Measurements from ENCODE around the gene SPECC1. TPM values are rescaled to one million over a fixed set of nuclear protein-coding genes. Genes with fewer than 3 reads are reported as not detected.
"Not testable (repeated sequence)": the region's sequence is repeated elsewhere in the genome, so short reads cannot be mapped to it uniquely, and the experiment has no call there.

The SPECC1 gene, protein sequence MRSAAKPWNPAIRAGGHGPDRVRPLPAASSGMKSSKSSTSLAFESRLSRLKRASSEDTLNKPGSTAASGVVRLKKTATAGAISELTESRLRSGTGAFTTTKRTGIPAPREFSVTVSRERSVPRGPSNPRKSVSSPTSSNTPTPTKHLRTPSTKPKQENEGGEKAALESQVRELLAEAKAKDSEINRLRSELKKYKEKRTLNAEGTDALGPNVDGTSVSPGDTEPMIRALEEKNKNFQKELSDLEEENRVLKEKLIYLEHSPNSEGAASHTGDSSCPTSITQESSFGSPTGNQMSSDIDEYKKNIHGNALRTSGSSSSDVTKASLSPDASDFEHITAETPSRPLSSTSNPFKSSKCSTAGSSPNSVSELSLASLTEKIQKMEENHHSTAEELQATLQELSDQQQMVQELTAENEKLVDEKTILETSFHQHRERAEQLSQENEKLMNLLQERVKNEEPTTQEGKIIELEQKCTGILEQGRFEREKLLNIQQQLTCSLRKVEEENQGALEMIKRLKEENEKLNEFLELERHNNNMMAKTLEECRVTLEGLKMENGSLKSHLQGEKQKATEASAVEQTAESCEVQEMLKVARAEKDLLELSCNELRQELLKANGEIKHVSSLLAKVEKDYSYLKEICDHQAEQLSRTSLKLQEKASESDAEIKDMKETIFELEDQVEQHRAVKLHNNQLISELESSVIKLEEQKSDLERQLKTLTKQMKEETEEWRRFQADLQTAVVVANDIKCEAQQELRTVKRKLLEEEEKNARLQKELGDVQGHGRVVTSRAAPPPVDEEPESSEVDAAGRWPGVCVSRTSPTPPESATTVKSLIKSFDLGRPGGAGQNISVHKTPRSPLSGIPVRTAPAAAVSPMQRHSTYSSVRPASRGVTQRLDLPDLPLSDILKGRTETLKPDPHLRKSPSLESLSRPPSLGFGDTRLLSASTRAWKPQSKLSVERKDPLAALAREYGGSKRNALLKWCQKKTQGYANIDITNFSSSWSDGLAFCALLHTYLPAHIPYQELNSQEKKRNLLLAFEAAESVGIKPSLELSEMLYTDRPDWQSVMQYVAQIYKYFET
- total RNA-seq (ENCODE audit: unreplicated experiment): 65.7 TPM
- long read RNA-seq, full-length matches to known transcripts: 4 of 14 reads
- long read RNA-seq, partial matches to known transcripts: 4 of 14 reads
- long read RNA-seq, other reads (novel, unspliced or antisense): 6 of 14 reads

DNA sequence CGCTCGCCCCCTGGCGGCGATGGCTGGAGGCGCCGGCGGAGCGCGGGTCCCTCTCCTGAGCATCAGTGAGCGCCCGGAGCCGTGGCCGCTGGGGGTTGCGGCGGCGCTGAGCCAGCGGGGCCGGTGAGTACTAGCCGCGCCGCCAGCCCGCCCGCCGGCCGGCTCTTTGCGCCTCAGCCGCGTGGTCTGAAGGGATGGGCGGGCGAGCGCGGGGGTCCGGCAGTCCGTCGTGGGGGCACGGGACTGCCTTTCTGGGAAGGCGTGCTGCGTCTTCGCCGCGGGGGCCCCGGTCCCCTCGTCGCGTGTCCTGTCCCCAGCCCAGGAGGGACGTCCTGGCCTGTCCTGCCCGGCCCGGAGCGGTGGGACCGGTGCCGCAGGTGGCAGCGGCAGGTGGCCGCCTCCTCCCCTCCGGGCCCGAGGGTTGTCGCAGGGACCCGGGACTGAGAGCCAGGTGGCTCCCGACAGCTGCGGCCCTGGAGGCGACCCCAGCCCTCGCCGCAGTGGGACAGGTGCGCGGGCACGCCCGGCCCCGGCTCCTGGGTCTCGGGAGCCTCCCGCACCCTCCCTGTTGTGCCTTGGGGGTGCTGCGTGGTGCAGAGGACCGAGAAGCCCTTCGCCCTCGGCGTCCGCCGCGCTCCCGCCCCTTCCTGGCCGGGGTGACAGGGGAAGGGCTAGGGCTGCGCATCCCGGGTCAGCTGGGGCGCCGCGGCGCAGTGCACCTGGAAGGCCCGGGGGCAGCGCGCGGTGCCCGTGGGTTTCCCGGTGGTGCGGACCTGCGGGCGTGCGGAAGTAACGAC, at the start of gene SPECC1:
Gene SPECC1, plus strand, starts transcription at position 58 of the 797 bp plus-strand sequence. CDS start 87,293 bp downstream, outside the sequence.
- TF ChIP-seq, protein P1, sequence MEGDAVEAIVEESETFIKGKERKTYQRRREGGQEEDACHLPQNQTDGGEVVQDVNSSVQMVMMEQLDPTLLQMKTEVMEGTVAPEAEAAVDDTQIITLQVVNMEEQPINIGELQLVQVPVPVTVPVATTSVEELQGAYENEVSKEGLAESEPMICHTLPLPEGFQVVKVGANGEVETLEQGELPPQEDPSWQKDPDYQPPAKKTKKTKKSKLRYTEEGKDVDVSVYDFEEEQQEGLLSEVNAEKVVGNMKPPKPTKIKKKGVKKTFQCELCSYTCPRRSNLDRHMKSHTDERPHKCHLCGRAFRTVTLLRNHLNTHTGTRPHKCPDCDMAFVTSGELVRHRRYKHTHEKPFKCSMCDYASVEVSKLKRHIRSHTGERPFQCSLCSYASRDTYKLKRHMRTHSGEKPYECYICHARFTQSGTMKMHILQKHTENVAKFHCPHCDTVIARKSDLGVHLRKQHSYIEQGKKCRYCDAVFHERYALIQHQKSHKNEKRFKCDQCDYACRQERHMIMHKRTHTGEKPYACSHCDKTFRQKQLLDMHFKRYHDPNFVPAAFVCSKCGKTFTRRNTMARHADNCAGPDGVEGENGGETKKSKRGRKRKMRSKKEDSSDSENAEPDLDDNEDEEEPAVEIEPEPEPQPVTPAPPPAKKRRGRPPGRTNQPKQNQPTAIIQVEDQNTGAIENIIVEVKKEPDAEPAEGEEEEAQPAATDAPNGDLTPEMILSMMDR (IDR thresholded peaks at IDR 0.05; ENCODE audit: unreplicated experiment): peak; percentile 60
- Mint-ChIP-seq H3K36me3 (ENCODE audit: low read depth, unreplicated experiment) (no peaks in the 10 kb centered on the region), H3K4me3 (ENCODE audit: unreplicated experiment) (peak within 1 kb of the TSS; percentile 93), H3K27ac (ENCODE audit: unreplicated experiment) (no peak within 1 kb of the TSS), H3K4me1 (ENCODE audit: unreplicated experiment) (no peaks in the 10 kb centered on the region), H3K9me3 (ENCODE audit: unreplicated experiment) (no peaks in the 10 kb centered on the region), H3K27me3 (ENCODE audit: unreplicated experiment) (no peaks in the 10 kb centered on the region)
- peak; percentile 96 for DNase-seq (ENCODE audit: low spot score)

DNA sequence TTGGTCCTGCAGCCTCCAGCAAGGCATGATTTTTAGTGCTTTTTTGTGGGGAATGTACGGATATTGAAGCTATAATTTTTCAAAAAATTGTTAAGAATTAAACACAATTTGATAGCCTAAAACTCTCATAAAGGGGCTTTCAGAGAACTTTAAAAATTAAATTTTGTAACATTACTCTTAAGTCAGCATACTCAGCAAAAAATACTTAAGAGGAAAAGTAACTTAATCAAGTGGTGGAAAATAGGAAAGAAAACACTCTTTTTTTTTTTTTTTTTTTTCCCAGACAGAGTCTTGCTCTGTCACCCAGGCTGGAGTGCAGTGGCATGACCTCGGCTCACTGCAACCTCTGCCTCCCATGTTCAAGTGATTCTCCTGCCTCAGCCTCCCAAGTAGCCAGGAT, 46.2 kb upstream of the SPECC1 start:
- H3K4me3 Mint-ChIP-seq (ENCODE audit: unreplicated experiment); H3K9me3 Mint-ChIP-seq (ENCODE audit: unreplicated experiment); DNase-seq (ENCODE audit: low spot score); H3K27ac Mint-ChIP-seq (ENCODE audit: unreplicated experiment); H3K4me1 Mint-ChIP-seq (ENCODE audit: unreplicated experiment); H3K36me3 Mint-ChIP-seq (ENCODE audit: low read depth, unreplicated experiment); H3K27me3 Mint-ChIP-seq (ENCODE audit: unreplicated experiment): not testable (repeated sequence)

DNA sequence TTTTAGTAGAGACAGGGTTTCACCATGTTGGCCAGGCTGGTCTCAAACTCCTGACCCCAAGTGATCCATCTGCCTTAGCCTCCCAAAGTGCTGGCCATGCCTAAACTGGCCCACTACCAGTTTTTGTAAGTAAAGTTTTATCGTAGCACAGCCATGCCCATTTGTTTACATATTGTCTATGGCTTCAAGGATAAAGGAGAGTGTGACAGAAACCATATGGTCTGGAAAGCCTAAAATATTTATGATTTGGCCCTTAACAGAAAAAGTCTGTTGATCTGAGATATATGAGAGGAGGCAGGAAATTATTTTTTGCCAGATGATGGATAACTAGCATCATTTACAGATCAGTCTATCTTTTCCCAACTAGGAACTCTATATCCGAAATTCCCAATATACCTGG, 36.0 kb upstream of the SPECC1 start:
- no peak for DNase-seq (ENCODE audit: low spot score)
- H3K4me1 Mint-ChIP-seq (ENCODE audit: unreplicated experiment): peaks cover 6% of the 10 kb centered on the region
- TF ChIP-seq, protein P1 (IDR thresholded peaks at IDR 0.05; ENCODE audit: unreplicated experiment): no peak
- H3K4me3 Mint-ChIP-seq (ENCODE audit: unreplicated experiment): no peak overlapping the region
- H3K9me3 Mint-ChIP-seq (ENCODE audit: unreplicated experiment): no peaks in the 10 kb centered on the region
- peaks cover 6% of the 10 kb centered on the region for H3K27me3 Mint-ChIP-seq (ENCODE audit: unreplicated experiment)
- no peak overlapping the region for H3K27ac Mint-ChIP-seq (ENCODE audit: unreplicated experiment)
- H3K36me3 Mint-ChIP-seq (ENCODE audit: low read depth, unreplicated experiment): peaks cover 12% of the 10 kb centered on the region

DNA sequence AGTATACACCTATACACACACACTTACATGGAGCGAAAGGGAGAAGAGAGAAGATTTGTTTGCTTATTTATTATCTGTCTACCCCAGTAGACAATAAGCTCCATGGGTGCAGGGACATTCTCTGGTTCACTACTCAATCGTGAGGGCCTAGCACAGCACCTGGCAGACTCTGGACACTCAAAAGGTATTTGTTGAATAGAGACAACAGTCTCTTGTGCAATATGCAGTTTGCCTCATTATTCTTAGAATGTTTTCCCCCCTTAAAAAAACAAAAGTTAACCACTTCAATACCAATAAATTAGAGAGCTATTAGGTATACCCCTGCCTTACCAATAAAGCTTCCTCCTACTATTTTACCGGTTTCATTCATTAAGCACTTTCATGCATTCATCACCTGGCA, 33.6 kb upstream of the SPECC1 start:
- Mint-ChIP-seq H3K4me1 (ENCODE audit: unreplicated experiment) (peaks cover 12% of the 10 kb centered on the region), H3K4me3 (ENCODE audit: unreplicated experiment) (peak overlapping the region; percentile 71), H3K9me3 (ENCODE audit: unreplicated experiment) (no peaks in the 10 kb centered on the region), H3K27me3 (ENCODE audit: unreplicated experiment) (peaks cover 6% of the 10 kb centered on the region), H3K36me3 (ENCODE audit: low read depth, unreplicated experiment) (peaks cover 11% of the 10 kb centered on the region), H3K27ac (ENCODE audit: unreplicated experiment) (no peak overlapping the region)
- no peak for DNase-seq (ENCODE audit: low spot score)
- TF ChIP-seq, protein P1 (IDR thresholded peaks at IDR 0.05; ENCODE audit: unreplicated experiment): no peak

All from endothelial cell (in vitro differentiated cells).